ENCODE results near the gene RAB3IP. TPM values are rescaled to one million over a fixed set of nuclear protein-coding genes. Genes with fewer than 3 reads are reported as not detected.
A peak's percentile ranks its signal among the peaks of the same experiment; 100 is the strongest.

RAB3IP gene
- total RNA-seq, 1 donor, result 9.5 TPM

DNA sequence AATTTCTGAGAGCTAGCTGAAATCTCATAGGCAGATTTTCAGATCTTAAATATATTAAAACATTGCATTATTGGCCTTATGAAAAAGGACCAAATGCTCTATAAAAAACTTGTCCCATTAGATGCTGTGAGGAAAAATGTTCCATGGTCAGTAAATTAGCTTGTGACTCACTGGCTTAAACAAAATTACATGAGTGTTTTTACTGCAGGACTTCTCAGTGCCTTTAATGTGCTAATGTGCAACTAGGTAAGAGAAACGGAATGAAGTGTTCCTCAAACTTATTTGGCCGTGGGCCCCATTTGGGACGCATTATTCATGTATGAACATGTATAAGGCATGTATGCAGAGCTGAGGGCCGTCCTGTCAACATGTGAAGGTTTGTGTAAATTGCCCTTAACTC is 128.0 kb downstream of the RAB3IP start:
- TF ChIP-seq, protein P1, sequence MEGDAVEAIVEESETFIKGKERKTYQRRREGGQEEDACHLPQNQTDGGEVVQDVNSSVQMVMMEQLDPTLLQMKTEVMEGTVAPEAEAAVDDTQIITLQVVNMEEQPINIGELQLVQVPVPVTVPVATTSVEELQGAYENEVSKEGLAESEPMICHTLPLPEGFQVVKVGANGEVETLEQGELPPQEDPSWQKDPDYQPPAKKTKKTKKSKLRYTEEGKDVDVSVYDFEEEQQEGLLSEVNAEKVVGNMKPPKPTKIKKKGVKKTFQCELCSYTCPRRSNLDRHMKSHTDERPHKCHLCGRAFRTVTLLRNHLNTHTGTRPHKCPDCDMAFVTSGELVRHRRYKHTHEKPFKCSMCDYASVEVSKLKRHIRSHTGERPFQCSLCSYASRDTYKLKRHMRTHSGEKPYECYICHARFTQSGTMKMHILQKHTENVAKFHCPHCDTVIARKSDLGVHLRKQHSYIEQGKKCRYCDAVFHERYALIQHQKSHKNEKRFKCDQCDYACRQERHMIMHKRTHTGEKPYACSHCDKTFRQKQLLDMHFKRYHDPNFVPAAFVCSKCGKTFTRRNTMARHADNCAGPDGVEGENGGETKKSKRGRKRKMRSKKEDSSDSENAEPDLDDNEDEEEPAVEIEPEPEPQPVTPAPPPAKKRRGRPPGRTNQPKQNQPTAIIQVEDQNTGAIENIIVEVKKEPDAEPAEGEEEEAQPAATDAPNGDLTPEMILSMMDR (IDR thresholded peaks at IDR 0.05; ENCODE audit: insufficient read depth, low read depth, low read length), result no peak
- DNase-seq (ENCODE audit: low read depth), result no peak
- no peak overlapping the region for H3K4me3 ChIP-seq (ENCODE audit: low read depth, low read length)

DNA sequence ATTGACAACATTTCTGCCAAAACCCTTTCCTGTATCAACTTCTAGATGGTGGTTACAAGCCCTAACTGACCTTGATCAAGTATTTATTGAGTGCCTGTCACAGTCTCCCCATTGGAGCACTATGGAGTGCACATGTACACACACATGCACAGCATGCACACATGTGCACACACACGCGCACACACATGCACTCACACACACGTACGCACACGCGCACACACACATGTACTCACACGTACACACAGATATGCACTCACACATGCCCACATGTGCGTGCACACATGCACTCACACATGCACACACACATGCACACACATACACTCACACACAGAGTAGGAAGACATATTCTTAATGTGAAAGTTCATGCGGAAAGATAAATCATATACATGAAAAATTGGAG is 130.0 kb downstream of the RAB3IP start:
- no peak overlapping the region for H3K4me3 ChIP-seq (ENCODE audit: low read depth, low read length)
- TF ChIP-seq, protein P1 (IDR thresholded peaks at IDR 0.05; ENCODE audit: insufficient read depth, low read depth, low read length), result no peak
- no peak for DNase-seq (ENCODE audit: low read depth)

DNA sequence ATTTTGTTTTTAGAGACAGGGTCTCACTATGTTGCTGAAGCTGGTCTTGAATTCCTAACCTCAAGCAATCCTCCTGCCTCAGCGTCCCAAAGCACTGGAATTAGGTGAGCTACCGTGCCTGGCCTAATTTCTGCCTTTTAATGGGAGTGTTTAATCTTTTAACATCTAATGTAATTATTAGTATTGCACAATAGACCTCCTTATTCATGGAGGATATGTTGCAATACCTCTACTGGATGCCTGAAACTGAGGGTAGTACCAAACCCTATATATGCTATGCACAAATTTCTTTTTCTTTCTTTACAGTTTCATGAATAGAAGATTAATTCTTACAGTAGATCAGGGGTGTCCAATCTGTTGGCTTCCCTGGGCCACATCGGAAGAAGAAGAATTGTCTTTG is 134.1 kb downstream of the RAB3IP start:
- peak; percentile 7 for DNase-seq (ENCODE audit: low read depth)
- no peak overlapping the region for H3K4me3 ChIP-seq (ENCODE audit: low read depth, low read length)
- TF ChIP-seq, protein P1 (IDR thresholded peaks at IDR 0.05; ENCODE audit: insufficient read depth, low read depth, low read length), result no peak

Other genes starting within 250 kb of the RAB3IP start
- 250 and 330 TPM in 2 replicates for gene CCT2, start 153.4 kb upstream of the RAB3IP start, total RNA-seq
- gene LRRC10, start 128.0 kb upstream of the RAB3IP start, total RNA-seq, result not detected in 2 replicates
- under 0.01 TPM in 1 of 2 replicates, not detected in the other for gene BEST3, start 39.6 kb upstream of the RAB3IP start, total RNA-seq
- gene MYRFL, start 86.4 kb downstream of the RAB3IP start, total RNA-seq, result not detected in 2 replicates